Muscle layer of colon (tissue), 2 donors: Measurements from ENCODE around the gene ARL17B.
"Not testable (repeated sequence)": the region's sequence is repeated elsewhere in the genome, so short reads cannot be mapped to it uniquely, and the experiment has no call there.

Experiments
- H3K27ac ChIP-seq: one replicate; pipeline ENCODE4 v1.7.0; 2013; ENCODE audit warnings: low read depth, mild to moderate bottlenecking, low read length, moderate library complexity
- H3K27me3 ChIP-seq, 2 donors: one replicate each; pipeline ENCODE4 v1.7.0; 2013; ENCODE audit warnings: low read length in 2 of 2, mild to moderate bottlenecking in 2 of 2; ENCODE audit not compliant: insufficient read depth in 2 of 2, control insufficient read depth in 1 of 2
- H3K36me3 ChIP-seq: one replicate; pipeline ENCODE4 v1.7.0; 2013; ENCODE audit warnings: mild to moderate bottlenecking, low read length; ENCODE audit not compliant: insufficient read depth
- H3K4me1 ChIP-seq: one replicate; pipeline ENCODE4 v1.7.0; 2013; ENCODE audit warnings: mild to moderate bottlenecking, low read length; ENCODE audit not compliant: insufficient read depth
- H3K4me3 ChIP-seq, 2 donors: one replicate each; pipeline ENCODE4 v1.7.0; 2013; ENCODE audit warnings: low read length in 2 of 2, low read depth in 1 of 2, mild to moderate bottlenecking in 1 of 2, moderate library complexity in 1 of 2
- H3K9ac ChIP-seq: one replicate; pipeline ENCODE4 v1.7.0; 2013; ENCODE audit warnings: low read length
- H3K9me3 ChIP-seq: one replicate; pipeline ENCODE4 v1.7.0; 2013; ENCODE audit warnings: mild to moderate bottlenecking, low read length
- donor health status: abdominal sarcoma.
- donor health status: Adenocarcinoma of cecum.

Gene ARL17B

GRCh38 chr17:46266063-46266655 lies 95.4 kb downstream of the ARL17B start:
- Histone ChIP-seq H3K4me1 (peaks cover 14% of the 10 kb centered on the region), H3K27ac (peak overlapping the region; percentile 81), H3K4me3 (peak overlapping the region; percentile 60 to 92), H3K9ac (peak overlapping the region; percentile 84)
- not testable (repeated sequence) for H3K27me3 ChIP-seq, H3K36me3 ChIP-seq, H3K9me3 ChIP-seq

DNA sequence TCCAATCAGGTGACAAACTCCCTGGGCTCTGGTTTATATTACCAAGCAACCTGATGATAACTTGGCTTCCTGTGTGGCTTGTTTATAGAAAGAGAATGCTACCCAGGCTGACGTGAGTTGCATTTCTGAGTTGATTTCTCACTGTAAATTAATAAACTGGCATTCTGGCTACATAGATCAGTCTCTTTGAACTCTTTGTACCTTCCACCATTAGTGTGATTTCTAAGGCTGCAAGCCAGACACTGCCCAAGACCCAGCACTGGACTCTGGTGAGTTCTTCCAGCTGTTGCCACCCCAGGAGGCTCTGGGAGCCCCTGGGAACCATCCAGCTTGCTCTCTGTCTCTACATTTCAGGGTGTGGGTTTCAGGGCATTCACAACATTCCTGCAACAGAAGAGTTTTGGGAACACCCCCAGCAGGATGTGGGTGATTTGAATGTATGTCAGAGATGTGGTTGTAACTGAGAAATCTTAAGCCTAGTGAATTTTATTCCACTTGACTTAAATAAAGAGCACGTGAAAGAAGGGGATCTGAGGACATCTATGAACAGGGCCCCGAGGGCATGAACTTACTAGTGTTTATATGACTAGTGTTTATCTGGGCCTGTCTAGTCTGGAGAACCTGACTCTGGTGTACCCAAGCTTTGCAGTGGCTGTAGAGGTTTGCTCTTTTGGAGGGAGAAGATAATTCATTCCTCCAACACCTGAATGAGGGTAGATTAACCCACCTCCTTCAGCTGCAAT lies 96.9 kb downstream of the ARL17B start:
- Histone ChIP-seq H3K27me3 (no peaks in the 10 kb centered on the region), H3K27ac (no peak overlapping the region), H3K4me1 (peaks cover 14% of the 10 kb centered on the region), H3K4me3 (no peak overlapping the region), H3K9ac (no peak overlapping the region), H3K9me3 (no peaks in the 10 kb centered on the region), H3K36me3 (no peaks in the 10 kb centered on the region)

DNA sequence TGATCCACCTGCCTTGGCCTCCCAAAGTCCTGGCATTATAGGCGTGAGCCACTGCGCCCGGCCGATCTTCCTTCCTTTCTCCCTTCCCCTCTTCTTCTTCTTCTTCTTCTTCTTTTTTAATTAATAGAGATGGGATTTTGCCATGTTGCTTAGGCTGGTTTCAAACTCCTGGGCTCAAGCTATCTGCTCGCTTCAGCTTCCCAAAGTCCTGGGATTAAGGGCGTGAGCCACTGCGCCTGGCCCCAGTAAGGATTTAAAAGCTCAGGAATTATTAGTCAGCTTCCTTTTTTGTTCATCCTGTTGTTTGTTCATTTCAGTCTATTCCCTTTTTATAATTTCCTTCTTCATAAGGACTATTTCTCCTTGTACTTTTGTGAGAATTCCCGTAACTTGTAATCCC lies 99.3 kb downstream of the ARL17B start:
- H3K36me3 ChIP-seq: no peaks in the 10 kb centered on the region
- no peak overlapping the region for H3K9ac ChIP-seq
- no peak overlapping the region for H3K27ac ChIP-seq
- no peak overlapping the region for H3K4me3 ChIP-seq
- H3K4me1 ChIP-seq: peaks cover 9% of the 10 kb centered on the region
- no peaks in the 10 kb centered on the region for H3K9me3 ChIP-seq
- no peaks in the 10 kb centered on the region for H3K27me3 ChIP-seq

DNA sequence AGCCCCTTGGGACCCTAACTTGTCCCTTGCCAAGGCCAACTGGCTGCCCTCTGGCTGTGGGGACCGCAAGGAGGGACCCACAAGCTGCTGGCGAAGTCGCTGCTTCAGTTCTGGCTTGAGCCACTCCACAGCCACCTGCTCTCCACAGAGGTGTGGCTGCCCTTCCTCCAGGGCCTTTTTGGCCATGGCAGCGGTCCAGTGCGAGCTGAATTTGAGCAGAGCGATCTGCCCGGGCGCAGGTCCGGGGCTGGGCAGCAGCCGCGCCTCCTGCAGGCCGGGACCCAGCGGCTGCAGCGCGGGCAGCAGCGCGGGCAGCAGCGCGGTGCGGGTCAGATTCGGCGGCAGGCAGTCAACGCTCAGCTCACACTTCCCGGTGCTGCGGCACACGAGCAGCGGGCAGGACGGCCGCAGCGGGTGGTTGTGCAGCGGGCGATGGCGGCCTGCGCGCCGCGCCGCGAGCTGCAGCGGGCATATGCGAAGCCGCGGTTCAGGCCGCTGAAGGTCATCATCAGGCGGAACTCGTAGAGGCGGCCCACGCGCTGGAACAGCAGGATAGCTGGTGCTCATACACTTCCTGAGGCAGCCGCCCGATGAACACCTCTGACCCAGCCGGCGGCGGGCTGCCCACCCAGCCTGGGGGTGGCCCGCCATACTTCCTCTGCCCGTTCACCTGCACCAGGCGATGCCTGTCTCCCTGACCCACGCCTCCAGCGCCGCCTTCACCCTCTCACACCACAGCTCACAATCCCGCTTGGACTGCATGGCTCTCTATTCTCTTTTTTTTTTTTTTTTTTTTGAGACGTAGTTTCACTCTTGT lies 101.5 kb downstream of the ARL17B start:
- peak overlapping the region in 1 of 2 donors; percentile 46 for H3K4me3 ChIP-seq
- not testable (repeated sequence) for H3K27ac ChIP-seq, H3K36me3 ChIP-seq, H3K4me1 ChIP-seq, H3K9ac ChIP-seq, H3K27me3 ChIP-seq, H3K9me3 ChIP-seq

DNA sequence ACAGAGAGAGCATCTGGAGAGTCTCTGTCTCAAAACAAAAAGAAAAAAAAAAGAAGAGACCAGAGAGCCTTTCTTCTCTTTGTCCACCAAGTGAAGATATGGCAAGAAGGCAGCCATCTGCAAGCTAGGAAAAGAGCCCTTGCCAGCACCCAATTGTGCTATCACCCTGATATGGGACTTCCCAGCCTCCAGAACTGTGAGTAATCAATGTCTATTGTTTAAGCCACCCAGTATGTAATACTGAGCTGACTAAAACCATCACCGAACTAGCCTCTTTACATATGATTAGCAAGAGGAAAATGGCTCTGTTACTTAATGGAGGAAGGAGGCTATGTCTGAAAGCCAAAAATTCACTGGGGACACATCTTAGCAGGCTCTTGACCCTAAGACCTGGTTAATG lies 105.2 kb downstream of the ARL17B start:
- H3K4me1 ChIP-seq, H3K27me3 ChIP-seq, H3K36me3 ChIP-seq, H3K9ac ChIP-seq, H3K9me3 ChIP-seq, H3K27ac ChIP-seq, H3K4me3 ChIP-seq: not testable (repeated sequence)

- not testable (repeated sequence) for H3K4me1 ChIP-seq, H3K36me3 ChIP-seq, H3K9me3 ChIP-seq, H3K4me3 ChIP-seq, H3K27me3 ChIP-seq, H3K9ac ChIP-seq, H3K27ac ChIP-seq
Observed at GRCh38 chr17:46254215-46254614, 107.4 kb downstream of the ARL17B start.

DNA sequence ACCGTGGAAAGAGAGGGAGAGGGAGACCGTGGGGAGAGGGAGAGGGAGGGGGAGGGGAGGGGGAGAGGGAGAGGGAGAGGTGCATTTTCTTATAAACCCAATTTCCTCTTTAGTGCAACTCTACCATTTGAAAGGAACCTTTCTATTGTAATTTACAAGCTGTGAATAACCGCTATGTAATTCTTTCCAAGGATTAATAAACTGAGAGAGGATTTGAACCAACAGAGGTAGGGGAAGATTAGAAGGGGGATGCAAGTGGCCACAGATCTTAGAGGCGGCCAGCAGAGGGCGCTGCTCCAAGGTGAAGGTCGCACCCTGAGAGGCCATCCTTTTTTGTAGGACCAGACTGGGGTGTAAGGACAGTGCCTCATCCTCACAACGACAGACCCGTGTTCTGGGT lies 107.8 kb downstream of the ARL17B start:
- not testable (repeated sequence) for H3K27ac ChIP-seq, H3K27me3 ChIP-seq, H3K36me3 ChIP-seq, H3K4me3 ChIP-seq, H3K9ac ChIP-seq, H3K4me1 ChIP-seq, H3K9me3 ChIP-seq

- H3K4me1 ChIP-seq, H3K9me3 ChIP-seq, H3K27ac ChIP-seq, H3K27me3 ChIP-seq, H3K36me3 ChIP-seq, H3K4me3 ChIP-seq, H3K9ac ChIP-seq: not testable (repeated sequence)
Observed at GRCh38 chr17:46252804-46253203, 108.8 kb downstream of the ARL17B start.

DNA sequence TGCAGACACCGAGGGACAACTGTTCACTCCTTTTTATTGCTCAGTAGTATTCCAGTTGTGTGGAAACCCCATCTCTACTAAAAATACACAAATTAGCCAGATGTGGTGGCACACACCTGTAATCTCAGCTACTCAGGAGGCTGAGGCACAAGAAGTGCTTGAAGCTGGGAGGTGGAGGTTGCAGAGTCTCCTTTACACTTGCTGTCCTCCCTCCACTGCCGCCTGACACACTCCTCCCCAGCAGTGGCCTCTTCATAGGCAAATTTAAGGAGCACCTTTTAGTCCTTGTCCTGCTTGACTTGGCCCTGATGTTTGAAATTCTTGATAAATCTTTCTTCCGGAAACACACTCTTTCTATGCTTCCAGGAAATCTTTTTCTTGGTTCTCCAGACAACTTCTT lies 112.4 kb downstream of the ARL17B start:
- H3K4me3 ChIP-seq, H3K9me3 ChIP-seq: not testable (repeated sequence)

GRCh38 chr17:46244949-46245768 lies 116.4 kb downstream of the ARL17B start:
- H3K9me3 ChIP-seq, H3K27me3 ChIP-seq, H3K9ac ChIP-seq, H3K4me3 ChIP-seq, H3K36me3 ChIP-seq, H3K4me1 ChIP-seq, H3K27ac ChIP-seq: not testable (repeated sequence)

More for the DNA sequence above, 112.4 kb downstream of the ARL17B start:
- not testable (repeated sequence) for H3K27ac ChIP-seq, H3K27me3 ChIP-seq, H3K9ac ChIP-seq, H3K4me1 ChIP-seq, H3K36me3 ChIP-seq

- H3K27ac ChIP-seq, H3K4me1 ChIP-seq: not testable (repeated sequence)
Observed at GRCh38 chr17:46244339-46244913, 117.1 kb downstream of the ARL17B start.

More at GRCh38 chr17:46244339-46244913, 117.1 kb downstream of the ARL17B start:
- H3K4me3 ChIP-seq, H3K36me3 ChIP-seq, H3K9me3 ChIP-seq, H3K27me3 ChIP-seq, H3K9ac ChIP-seq: not testable (repeated sequence)
